HG03175 (cell line): Measurements from ENCODE around the gene GNA14.
A peak's percentile ranks its signal among the peaks of the same experiment; 100 is the strongest.
"Not testable (repeated sequence)": the region's sequence is repeated elsewhere in the genome, so short reads cannot be mapped to it uniquely, and the experiment has no call there.

Experiments used
- ATAC-seq: cut with Tn5 transposase; IDR thresholded peaks from one replicate; pipeline ENCODE4 v1.9.1; 2021; ENCODE audit warnings: mild to moderate bottlenecking, moderate library complexity; ENCODE audit not compliant: unreplicated experiment

The GNA14 gene

GRCh38 chr9:77497322-77498198 is 150.6 kb downstream of the GNA14 start:
- ATAC-seq = no peak

- no peak for ATAC-seq
Measured at GRCh38 chr9:77495834-77496671, 152.1 kb downstream of the GNA14 start.

GRCh38 chr9:77490279-77490678 is 157.8 kb downstream of the GNA14 start:
- not testable (repeated sequence) for ATAC-seq

GRCh38 chr9:77489405-77490163 is 158.5 kb downstream of the GNA14 start:
- not testable (repeated sequence) for ATAC-seq

DNA sequence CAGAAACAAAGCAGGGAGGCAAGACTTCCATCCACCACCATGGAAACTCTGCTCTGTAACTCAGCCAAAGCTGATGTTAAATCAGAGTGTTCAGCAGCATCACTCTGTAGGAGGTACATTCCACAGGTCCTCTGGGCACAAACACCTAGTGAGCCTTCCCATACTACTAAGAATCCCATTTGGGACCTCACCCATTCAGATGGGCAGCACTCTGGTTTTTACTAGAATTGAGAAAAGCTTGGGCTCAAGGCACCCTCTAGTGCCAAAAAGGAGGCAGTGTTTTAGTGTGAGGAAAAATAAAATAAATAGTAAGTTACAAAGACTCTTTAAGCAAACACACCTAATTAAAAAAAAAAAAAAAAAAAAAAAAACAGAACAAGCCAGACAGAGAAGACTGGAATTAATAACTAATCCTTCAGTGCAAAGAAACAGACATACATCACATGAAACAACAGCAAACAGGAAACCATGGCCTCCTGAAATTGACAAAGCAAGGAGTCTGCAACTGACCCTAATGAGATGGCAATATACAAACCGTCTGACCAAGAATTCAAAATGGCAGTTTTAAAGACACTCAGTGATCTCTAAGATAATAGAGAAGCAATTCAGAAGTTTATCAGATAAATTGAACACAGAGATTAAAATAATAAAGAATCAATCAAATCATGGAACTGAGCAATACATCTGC is 159.5 kb downstream of the GNA14 start:
- no peak for ATAC-seq

DNA sequence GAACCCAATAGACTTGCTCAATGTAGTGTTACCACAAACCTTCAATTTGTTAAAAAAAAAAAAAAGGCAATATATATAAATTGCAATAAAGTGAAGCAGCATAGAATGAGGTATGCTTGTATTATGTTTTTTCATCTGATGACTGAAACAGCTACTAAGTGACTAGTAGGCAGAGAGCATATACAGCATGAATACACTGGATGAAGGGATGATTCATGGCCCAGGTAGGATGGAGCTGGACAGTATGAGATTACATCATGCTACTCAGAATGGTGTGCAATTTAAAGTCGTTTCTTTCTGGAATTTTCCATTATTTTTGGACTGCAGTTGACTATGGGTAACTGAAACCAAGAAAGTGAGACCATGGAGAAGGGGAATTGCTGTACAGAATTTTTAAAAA is 161.2 kb downstream of the GNA14 start:
- no peak for ATAC-seq

DNA sequence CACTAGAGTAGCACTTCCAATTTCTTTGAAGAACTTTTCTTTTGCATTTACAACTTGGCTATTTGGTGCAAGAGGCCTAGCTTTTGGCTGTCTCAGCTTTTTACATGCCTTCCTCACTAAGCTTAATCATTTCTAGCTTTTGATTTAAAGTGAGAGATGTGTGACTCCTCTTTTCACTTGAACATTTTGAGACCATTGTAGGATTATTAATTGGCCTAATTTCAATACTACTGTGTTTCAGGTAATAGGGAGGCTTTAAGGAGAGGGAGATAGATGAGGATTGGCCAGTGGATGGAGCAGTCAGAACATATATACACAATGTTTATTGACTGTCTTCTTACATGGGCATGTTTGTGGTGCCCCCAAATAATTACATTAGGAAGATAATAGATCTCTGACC is 161.7 kb downstream of the GNA14 start:
- no peak for ATAC-seq

DNA sequence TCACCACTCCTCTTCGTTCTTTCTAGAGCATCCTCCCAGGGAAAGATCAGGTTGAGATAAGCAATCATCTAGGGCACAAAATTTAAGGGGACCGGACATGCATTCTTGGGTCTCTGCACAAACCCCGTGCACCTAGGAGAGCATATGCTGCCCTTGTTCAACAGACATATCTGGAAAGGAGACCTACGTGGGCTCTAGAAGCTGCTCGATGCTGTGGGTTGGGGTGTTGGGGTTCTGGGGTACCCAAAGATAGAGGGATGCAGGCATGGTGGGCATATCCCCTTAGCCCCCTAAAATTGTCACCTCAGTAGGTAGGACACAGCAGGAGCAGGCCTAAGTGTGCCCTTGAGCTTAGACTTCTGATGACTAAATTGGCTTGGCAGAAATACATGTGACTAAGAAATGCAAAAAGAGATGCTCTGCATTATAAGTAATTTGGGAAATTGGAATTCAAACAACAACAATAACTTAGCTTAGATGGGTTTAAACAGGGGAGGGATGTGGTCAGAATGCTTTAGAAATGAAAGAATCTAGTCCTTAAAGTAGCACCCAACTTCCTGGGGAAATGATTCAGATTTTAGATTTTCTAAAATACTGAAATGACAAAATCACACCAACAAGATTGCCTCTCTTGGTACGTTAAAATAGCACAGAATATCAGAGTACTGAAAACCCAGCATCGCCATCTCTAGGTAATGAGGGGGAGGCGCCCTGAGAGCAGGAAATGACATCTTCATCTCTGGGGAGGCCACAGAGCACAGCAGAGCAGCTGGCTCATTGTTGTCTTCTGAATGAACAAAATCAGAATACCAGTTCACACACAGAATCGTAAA is 172.3 kb downstream of the GNA14 start:
- peak; percentile 98 for ATAC-seq

DNA sequence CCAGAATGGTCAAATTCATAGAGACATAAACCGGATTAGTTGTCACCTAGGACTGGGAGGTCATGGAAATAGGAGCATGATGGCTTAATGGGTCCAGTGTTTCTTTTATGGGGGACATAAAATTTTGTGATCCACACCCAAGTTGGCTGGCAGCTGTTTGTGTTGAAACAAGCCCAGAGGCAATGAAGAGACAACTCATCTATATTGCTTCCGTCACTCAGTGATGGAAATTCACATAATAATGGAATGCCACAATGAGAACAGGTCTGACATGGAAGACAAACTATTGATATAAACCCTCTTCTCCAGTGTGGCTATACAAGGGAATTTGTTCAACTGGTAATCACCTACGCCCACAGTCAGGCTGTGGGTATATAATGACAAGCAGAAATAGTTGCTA is 173.2 kb downstream of the GNA14 start:
- ATAC-seq = no peak

DNA sequence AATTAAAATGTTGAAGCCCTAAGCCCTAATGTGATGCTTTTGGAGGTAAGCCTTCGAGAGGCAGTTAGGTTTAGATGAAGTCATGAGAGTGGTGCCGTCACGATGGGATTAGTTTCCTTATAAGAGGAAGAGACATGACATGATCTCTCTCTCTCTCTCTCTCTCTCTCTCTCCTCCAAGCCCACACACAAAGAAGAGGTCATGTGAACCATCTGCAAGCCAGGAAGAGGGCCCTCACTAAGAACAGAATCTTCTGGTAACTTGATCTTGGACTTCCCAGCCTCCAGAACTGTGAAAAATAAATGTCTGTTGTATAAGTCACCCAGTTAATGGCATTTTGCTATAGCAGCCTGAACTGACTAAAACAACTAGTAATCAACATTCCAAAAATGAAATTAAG is 175.5 kb downstream of the GNA14 start:
- ATAC-seq = no peak

DNA sequence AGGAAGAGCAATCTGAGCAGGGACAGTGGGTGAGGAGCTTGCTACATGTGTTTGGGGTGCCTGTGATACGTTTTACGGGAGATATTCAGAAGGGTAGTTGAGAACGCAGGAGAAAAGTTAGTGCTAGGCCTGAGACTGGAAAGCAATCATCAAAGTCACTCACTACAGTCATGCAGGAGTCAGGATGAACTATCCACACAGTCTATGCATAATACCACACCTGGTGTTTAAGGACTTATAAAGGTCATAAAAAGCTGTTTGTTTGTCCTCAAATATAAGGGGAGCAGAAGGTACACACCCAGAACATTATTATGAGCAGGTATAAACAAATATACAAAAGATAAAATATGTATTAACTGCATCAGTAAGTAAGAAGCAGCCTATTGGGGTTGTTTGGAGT is 176.6 kb downstream of the GNA14 start:
- no peak for ATAC-seq

GRCh38 chr9:77469515-77470231 is 178.4 kb downstream of the GNA14 start:
- no peak for ATAC-seq

- no peak for ATAC-seq
Measured at GRCh38 chr9:77464661-77465060, 183.5 kb downstream of the GNA14 start.

DNA sequence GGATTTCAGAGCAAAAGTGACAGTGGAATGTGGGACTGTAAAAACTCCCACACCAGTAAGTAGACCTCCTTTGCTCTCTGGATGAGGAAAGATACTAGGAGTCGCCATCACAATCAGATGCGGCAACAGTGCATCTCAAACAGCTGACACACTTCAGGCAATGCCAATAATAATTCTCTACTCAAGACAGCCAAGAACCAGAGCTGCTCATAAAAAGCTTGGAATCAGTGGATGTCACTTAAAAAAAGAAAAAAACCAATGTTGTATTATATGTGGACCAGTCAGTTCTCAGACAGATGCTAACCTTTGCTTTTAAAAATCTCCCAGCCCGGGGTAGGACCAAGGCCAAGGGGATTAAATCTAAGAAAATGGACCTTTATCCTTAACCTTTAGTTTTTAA is 185.0 kb downstream of the GNA14 start:
- no peak for ATAC-seq

DNA sequence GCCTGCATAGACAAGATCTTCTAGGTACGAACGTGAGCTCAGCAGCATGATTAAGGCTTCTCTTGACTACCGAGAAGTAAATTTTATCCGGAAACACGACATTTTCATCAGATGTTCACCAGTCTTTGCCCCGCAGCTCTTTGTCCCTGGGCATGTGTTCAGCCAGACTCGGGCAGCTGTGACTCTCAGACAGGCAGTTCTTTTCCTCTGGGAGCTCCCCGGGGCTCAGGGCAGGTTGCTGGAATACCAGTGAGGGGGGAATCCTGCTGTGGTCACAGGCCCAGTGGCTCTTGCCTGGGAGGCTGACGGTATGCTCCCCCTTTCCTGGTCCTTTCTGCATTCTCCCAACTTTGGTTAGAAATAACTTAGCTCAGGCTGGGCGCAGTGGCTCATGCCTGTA is 186.1 kb downstream of the GNA14 start:
- no peak for ATAC-seq

DNA sequence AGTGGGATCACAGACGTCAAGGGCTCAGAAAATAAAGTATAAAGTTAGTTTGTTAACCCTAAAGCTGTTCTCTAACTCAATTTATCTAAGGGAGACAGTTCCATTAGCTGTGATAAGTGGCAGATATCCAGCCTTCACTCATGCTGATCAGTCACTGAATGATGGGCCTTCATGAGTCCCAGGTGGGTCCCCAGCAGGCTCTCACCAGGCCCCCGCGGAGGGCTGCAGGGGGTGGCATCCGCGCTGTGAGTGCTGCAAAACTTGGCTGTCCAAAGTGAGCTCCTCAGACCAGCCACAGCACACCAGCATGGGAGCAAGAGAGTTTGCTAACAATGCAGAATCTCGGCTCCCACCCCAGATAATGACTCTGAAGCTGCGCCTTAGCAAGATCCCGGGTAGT is 187.2 kb downstream of the GNA14 start:
- no peak for ATAC-seq

DNA sequence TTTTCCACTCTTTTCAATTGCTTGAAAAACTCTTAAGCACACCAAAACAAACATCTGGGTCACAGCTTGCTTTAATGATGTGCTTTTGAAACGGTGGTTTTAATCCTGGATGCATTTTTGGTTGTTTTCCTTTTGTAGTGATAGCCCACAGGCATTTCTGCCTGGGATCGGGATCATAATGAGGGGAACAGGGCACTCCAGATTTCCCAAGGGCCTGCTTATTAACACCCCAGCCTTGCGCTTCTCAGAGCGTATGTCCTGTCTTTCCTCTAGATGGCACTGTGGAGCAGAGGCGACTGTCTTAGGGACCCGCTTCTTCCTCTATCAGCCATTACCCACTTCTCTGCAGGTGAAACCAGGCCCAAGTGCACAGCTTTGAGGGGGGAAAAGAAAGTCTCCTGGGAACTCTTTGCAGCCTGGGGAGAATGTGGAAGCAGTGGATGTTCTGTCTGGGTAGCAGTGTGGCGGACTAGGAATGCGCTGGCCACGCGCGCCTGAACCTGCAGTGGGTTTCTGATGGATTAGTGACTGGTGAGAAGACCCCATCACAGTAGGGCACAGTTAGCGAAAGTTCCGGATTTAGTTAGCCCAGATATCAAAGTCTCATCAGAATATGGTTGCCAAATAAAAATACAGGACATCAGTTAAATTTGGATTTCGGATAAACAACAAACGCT is 190.1 kb downstream of the GNA14 start:
- peak; percentile 80 for ATAC-seq

- ATAC-seq = peak; percentile 79
Measured at GRCh38 chr9:77456829-77457437, 191.2 kb downstream of the GNA14 start.
